Adipocyte (in vitro differentiated cells): ENCODE measurements around the gene TMEM121B.

ENCODE experiments used
- DNase-seq: peaks from one replicate; pipeline ENCODE4 v3.0.0-alpha.2; 2015; ENCODE audit warnings: low read depth
- H3K27me3 ChIP-seq: replicated peaks from 2 replicates; pipeline ENCODE4 v1.7.0; 2013; ENCODE audit warnings: mild to moderate bottlenecking, low read length, moderate library complexity; ENCODE audit not compliant: control insufficient read depth, insufficient read depth
- H3K36me3 ChIP-seq: 2 replicates; pipeline ENCODE4 v1.7.0; 2013; ENCODE audit warnings: low read length, mild to moderate bottlenecking, moderate library complexity; ENCODE audit not compliant: control insufficient read depth, insufficient read depth, severe bottlenecking
- H3K4me1 ChIP-seq: 2 replicates; pipeline ENCODE4 v1.7.0; 2013; ENCODE audit warnings: mild to moderate bottlenecking, low read length, moderate library complexity; ENCODE audit not compliant: control insufficient read depth, insufficient read depth
- H3K4me3 ChIP-seq: 2 replicates; pipeline ENCODE4 v1.7.0; 2013; ENCODE audit warnings: mild to moderate bottlenecking, low read length, moderate library complexity
- H3K9ac ChIP-seq: 2 replicates; pipeline ENCODE4 v1.7.0; 2013; ENCODE audit warnings: mild to moderate bottlenecking, low read length, moderate library complexity
- H3K9me3 ChIP-seq: 2 replicates; pipeline ENCODE4 v1.7.0; 2013; ENCODE audit warnings: mild to moderate bottlenecking, low read length, moderate library complexity; ENCODE audit not compliant: control insufficient read depth

Gene TMEM121B

GRCh38 chr22:17109113-17109865 is 11.9 kb downstream of the TMEM121B start:
- no peaks in the 10 kb centered on the region for H3K27me3 ChIP-seq
- no peaks in the 10 kb centered on the region for H3K4me1 ChIP-seq
- no peak for DNase-seq
- peaks cover 58% of the 10 kb centered on the region for H3K36me3 ChIP-seq
- no peaks in the 10 kb centered on the region for H3K9me3 ChIP-seq
- H3K9ac ChIP-seq = no peak overlapping the region
- no peak overlapping the region for H3K4me3 ChIP-seq

GRCh38 chr22:17108256-17109112 is 12.7 kb downstream of the TMEM121B start:
- Histone ChIP-seq H3K27me3 (no peaks in the 10 kb centered on the region), H3K9ac (no peak overlapping the region), H3K9me3 (no peaks in the 10 kb centered on the region)

GRCh38 chr22:17107547-17107810 is 13.7 kb downstream of the TMEM121B start:
- Histone ChIP-seq H3K36me3 (peaks cover 70% of the 10 kb centered on the region), H3K9me3 (no peaks in the 10 kb centered on the region), H3K4me1 (no peaks in the 10 kb centered on the region), H3K9ac (no peak overlapping the region), H3K27me3 (no peaks in the 10 kb centered on the region), H3K4me3 (no peak overlapping the region)
- no peak for DNase-seq

More at GRCh38 chr22:17108256-17109112, 12.7 kb downstream of the TMEM121B start:
- Histone ChIP-seq H3K36me3 (peaks cover 61% of the 10 kb centered on the region), H3K4me1 (no peaks in the 10 kb centered on the region), H3K4me3 (no peak overlapping the region)
- DNase-seq = no peak

- Histone ChIP-seq H3K9ac (no peak overlapping the region), H3K4me3 (no peak overlapping the region), H3K27me3 (no peaks in the 10 kb centered on the region), H3K4me1 (no peaks in the 10 kb centered on the region), H3K36me3 (peaks cover 75% of the 10 kb centered on the region), H3K9me3 (no peaks in the 10 kb centered on the region)
- DNase-seq = no peak
Observed at GRCh38 chr22:17106785-17107546, 14.2 kb downstream of the TMEM121B start.

GRCh38 chr22:17106161-17106784 is 14.9 kb downstream of the TMEM121B start:
- Histone ChIP-seq H3K9me3 (no peaks in the 10 kb centered on the region), H3K9ac (no peak overlapping the region), H3K27me3 (no peaks in the 10 kb centered on the region), H3K4me1 (no peaks in the 10 kb centered on the region), H3K36me3 (peaks cover 82% of the 10 kb centered on the region), H3K4me3 (no peak overlapping the region)
- DNase-seq = no peak

- no peak for DNase-seq
- Histone ChIP-seq H3K27me3 (no peaks in the 10 kb centered on the region), H3K4me1 (no peaks in the 10 kb centered on the region), H3K4me3 (no peak overlapping the region), H3K9ac (no peak overlapping the region), H3K36me3 (peaks cover 91% of the 10 kb centered on the region), H3K9me3 (no peaks in the 10 kb centered on the region)
Observed at GRCh38 chr22:17105143-17106129, 15.7 kb downstream of the TMEM121B start.

GRCh38 chr22:17104336-17104935 is 16.7 kb downstream of the TMEM121B start:
- Histone ChIP-seq H3K4me1 (no peaks in the 10 kb centered on the region), H3K4me3 (no peak overlapping the region), H3K9ac (no peak overlapping the region), H3K9me3 (no peaks in the 10 kb centered on the region), H3K36me3 (peaks cover 94% of the 10 kb centered on the region), H3K27me3 (no peaks in the 10 kb centered on the region)
- DNase-seq = no peak

GRCh38 chr22:17103351-17103750 is 17.8 kb downstream of the TMEM121B start:
- Histone ChIP-seq H3K36me3 (peaks cover 94% of the 10 kb centered on the region), H3K4me3 (no peak overlapping the region), H3K9ac (no peak overlapping the region), H3K27me3 (no peaks in the 10 kb centered on the region), H3K4me1 (no peaks in the 10 kb centered on the region), H3K9me3 (no peaks in the 10 kb centered on the region)
- no peak for DNase-seq

- Histone ChIP-seq H3K36me3 (peaks cover 94% of the 10 kb centered on the region), H3K9me3 (no peaks in the 10 kb centered on the region), H3K27me3 (no peaks in the 10 kb centered on the region), H3K4me1 (no peaks in the 10 kb centered on the region), H3K4me3 (no peak overlapping the region), H3K9ac (no peak overlapping the region)
- no peak for DNase-seq
Observed at GRCh38 chr22:17102297-17102667, 18.9 kb downstream of the TMEM121B start.
